PC-9 (cell line): ENCODE measurements around the gene TGM1. TPM values are rescaled to one million over a fixed set of nuclear protein-coding genes. Genes with fewer than 3 reads are reported as not detected.

Experiments used
- BruUV-seq: library from RNA; stranded (reverse); fragments of 400-500 nt; replicated peaks from 2 replicates; lab custom pipeline; 2021; lab: Mats Ljungman, UMichigan
- CTCF ChIA-PET: fragments of 300-600 bp; sonication (Branson Sonifier 250); formaldehyde crosslinking; loops from one replicate; lab custom pipeline; 2022; ENCODE audit warnings: antibody characterized with exemption; lab: Charles Lee
- POLR2A ChIA-PET: fragments of 300-600 bp; sonication (Branson Sonifier 250); formaldehyde crosslinking; loops from one replicate; lab custom pipeline; 2022; ENCODE audit warnings: antibody characterized with exemption; ENCODE audit not compliant: unreplicated experiment; lab: Charles Lee
- DNase-seq, 2 experiments: peaks; one replicate each; pipeline versions ENCODE4 v3.0.0 to v3.0.0-alpha.2; 2015 to 2022; ENCODE audit warnings: mixed read lengths in 1 of 2
- H2AFZ ChIP-seq: fragments of 200-600 bp; sonication (generic); 2 replicates; pipeline ENCODE4 v1.8.1; 2017; ENCODE audit warnings: antibody characterized with exemption
- H3F3A ChIP-seq: fragments of 200-600 bp; sonication (generic); 2 replicates; pipeline ENCODE4 v1.8.1; 2017; ENCODE audit warnings: antibody characterized with exemption, mild to moderate bottlenecking, low read depth; ENCODE audit not compliant: insufficient read depth
- H3K27ac ChIP-seq: fragments of 200-600 bp; sonication (generic); 2 replicates; pipeline ENCODE4 v1.6.1; 2016; ENCODE audit warnings: mixed run types
- H3K27me3 ChIP-seq: fragments of 200-600 bp; sonication (generic); 2 replicates; pipeline ENCODE4 v1.6.1; 2016; ENCODE audit warnings: low read depth, mixed run types; ENCODE audit not compliant: insufficient read depth
- H3K36me3 ChIP-seq: fragments of 200-600 bp; sonication (generic); 2 replicates; pipeline ENCODE4 v1.6.1; 2016; ENCODE audit warnings: low read depth, mixed run types
- H3K4me1 ChIP-seq: fragments of 200-600 bp; sonication (generic); replicated peaks from 2 replicates; pipeline ENCODE4 v1.6.1; 2016; ENCODE audit warnings: mixed run types; ENCODE audit not compliant: insufficient read depth
- H3K4me2 ChIP-seq: fragments of 200-600 bp; sonication (generic); 2 replicates; pipeline ENCODE4 v1.6.1; 2017; ENCODE audit warnings: mixed run types
- H3K4me3 ChIP-seq: fragments of 200-600 bp; sonication (generic); 2 replicates; pipeline ENCODE4 v1.6.1; 2016; ENCODE audit warnings: mixed run types
- H3K79me2 ChIP-seq: fragments of 200-600 bp; sonication (generic); 2 replicates; pipeline ENCODE4 v1.6.1; 2017; ENCODE audit warnings: low read depth, mixed run types
- H3K9me2 ChIP-seq: fragments of 200-600 bp; sonication (generic); 2 replicates; pipeline ENCODE4 v1.8.1; 2017; ENCODE audit warnings: mild to moderate bottlenecking; ENCODE audit not compliant: insufficient read depth
- H3K9me3 ChIP-seq: fragments of 200-600 bp; sonication (generic); 2 replicates; pipeline ENCODE4 v1.8.1; 2016; ENCODE audit warnings: low read depth; ENCODE audit not compliant: insufficient read depth
- H4K20me1 ChIP-seq: fragments of 200-600 bp; sonication (generic); 2 replicates; pipeline ENCODE4 v1.8.1; 2017; ENCODE audit not compliant: insufficient read depth
- CTCF ChIP-seq: fragments of 200-600 bp; sonication (generic); conservative IDR thresholded peaks from 2 replicates; pipeline ENCODE4 v1.6.1; 2017; ENCODE audit warnings: mixed run types, antibody characterized with exemption, mild to moderate bottlenecking, moderate library complexity
- EZH2 ChIP-seq: fragments of 200-600 bp; sonication (generic); IDR thresholded peaks from 2 replicates; pipeline ENCODE4 v1.8.0; 2017; ENCODE audit warnings: antibody characterized with exemption, low read depth
- intact Hi-C: fragments of 100-400 bp; cut with micrococcal nuclease; formaldehyde crosslinking; loops from one replicate; pipeline ENCODE4 v1.10.0; 2022; ENCODE audit not compliant: unreplicated experiment
- total RNA-seq: library from RNA; stranded (reverse); gene quantifications from 2 replicates; pipeline ENCODE4 v1.2.3, GENCODE V29; 2021

Gene TGM1
- total RNA-seq, 1 experiment from 2014 or later, result 7.2 TPM

DNA sequence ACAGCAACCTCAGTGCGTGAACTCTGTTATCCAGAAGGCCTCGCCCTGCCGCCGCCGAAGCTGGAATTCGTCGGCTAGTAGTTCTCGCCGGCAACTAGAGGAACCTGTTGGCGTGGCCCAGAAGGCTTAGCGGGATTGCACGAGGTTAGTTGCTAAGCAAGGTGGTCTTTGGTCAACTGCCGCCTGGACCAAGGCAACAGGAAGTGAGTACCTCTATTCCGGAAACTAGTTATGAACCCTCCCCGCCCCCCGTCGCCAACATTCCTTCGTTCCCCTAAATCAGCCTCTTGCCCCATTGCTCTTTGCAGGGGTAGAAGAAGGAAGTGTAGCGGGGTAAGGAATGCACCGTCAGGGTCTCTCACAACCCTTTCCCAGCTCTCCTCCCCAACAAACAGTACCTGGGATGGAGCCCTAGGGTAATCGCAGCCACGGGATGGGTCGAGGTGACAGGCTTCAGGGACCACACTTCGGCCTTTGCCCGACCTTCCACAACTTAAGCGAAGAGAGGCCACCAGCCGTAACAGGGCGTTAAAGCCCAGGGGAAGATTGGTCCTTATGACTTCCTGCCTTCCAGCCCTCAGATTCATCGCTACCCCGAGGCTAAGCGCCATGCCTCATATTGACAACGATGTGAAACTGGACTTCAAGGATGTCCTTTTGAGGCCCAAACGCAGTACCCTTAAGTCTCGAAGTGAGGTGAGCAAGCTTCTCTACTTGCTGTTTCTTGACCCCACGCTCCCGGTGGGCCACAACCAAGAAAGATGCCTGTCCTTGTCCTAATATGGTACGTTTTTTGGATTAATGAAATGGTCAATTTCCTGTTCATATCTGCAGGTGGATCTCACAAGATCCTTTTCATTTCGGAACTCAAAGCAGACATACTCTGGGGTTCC, 30.1 kb downstream of the TGM1 start, which contains the start of gene GMPR2:
GMPR2 (plus strand) TSS at position 285 of the 893 bp plus-strand sequence; CDS start at position 610, 325 bp downstream.
- Histone ChIP-seq H3K4me2 (peak within 1 kb of the TSS; percentile 96), H3K27me3 (no peaks in the 10 kb centered on the region), H3K9me2 (no peaks in the 10 kb centered on the region), H3K9me3 (no peaks in the 10 kb centered on the region), H3K4me1 (peaks cover 12% of the 10 kb centered on the region), H4K20me1 (no peaks in the 10 kb centered on the region), H3K36me3 (no peaks in the 10 kb centered on the region), H3K4me3 (peak within 1 kb of the TSS; percentile 89), H3K27ac (peak within 1 kb of the TSS; percentile 59), H3F3A (peaks cover 7% of the 10 kb centered on the region; the same call in 1 of the 2 replicates), H2AFZ (peak within 1 kb of the TSS; percentile 90), H3K79me2 (peaks cover 54% of the 10 kb centered on the region)
- ChIA-PET CTCF (no interaction called here), POLR2A (no interaction called here)
- TSS peak; percentile 46 for BruUV-seq
- no peak for DNase-seq
- no peak for TF ChIP-seq CTCF
- TF ChIP-seq EZH2, result no peak
- intact Hi-C loops, result no loop called here

DNA sequence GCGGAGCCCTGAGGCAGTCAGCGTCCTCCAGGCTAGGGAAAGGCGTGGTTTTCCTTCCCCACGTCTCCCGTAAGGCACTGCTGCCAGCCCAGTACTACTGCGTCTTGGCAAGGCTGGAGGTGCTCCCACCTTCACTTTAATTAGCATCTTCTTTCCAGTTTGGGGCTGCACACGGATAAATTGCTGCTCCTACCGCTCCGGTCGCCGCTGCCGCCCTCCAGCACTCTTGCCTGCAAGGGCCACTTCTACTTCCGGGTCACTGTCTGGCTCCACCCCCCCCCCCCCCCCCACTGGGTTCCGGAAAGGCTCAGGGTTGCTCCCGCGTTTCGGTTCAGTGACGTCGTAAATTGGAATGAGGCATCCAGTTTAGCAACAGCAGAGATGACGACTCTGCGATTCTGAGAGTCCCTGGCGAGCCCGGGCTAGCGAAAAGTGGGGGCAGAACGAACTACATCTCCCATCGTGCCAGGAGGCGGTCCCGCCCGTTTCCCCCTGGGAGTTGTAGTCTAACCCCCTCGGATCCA, 30.8 kb downstream of the TGM1 start, which contains the start of gene NEDD8:
NEDD8 (minus strand) TSS at position 247 of the 524 bp plus-strand sequence; CDS start at position 147, 100 bp downstream.
- Histone ChIP-seq H3K9me2 (no peaks in the 10 kb centered on the region), H3K27ac (peak within 1 kb of the TSS; percentile 59), H3K36me3 (no peaks in the 10 kb centered on the region), H3K4me3 (peak within 1 kb of the TSS; percentile 89), H3K4me2 (peak within 1 kb of the TSS; percentile 96), H2AFZ (peak within 1 kb of the TSS; percentile 90), H3K4me1 (peaks cover 12% of the 10 kb centered on the region), H3F3A (0 out of 2 replicates have a peak, but pooled peaks cover 4% of the 10 kb centered on the region), H3K79me2 (peaks cover 61% of the 10 kb centered on the region), H4K20me1 (no peaks in the 10 kb centered on the region), H3K9me3 (no peaks in the 10 kb centered on the region), H3K27me3 (no peaks in the 10 kb centered on the region)
- ChIA-PET CTCF (no interaction called here), POLR2A (no interaction called here)
- BruUV-seq, result no TSS peak
- intact Hi-C loops, result no loop called here
- TF ChIP-seq EZH2 (no peak), CTCF (no peak)
- peak; percentile 74 to 85 for DNase-seq

DNA sequence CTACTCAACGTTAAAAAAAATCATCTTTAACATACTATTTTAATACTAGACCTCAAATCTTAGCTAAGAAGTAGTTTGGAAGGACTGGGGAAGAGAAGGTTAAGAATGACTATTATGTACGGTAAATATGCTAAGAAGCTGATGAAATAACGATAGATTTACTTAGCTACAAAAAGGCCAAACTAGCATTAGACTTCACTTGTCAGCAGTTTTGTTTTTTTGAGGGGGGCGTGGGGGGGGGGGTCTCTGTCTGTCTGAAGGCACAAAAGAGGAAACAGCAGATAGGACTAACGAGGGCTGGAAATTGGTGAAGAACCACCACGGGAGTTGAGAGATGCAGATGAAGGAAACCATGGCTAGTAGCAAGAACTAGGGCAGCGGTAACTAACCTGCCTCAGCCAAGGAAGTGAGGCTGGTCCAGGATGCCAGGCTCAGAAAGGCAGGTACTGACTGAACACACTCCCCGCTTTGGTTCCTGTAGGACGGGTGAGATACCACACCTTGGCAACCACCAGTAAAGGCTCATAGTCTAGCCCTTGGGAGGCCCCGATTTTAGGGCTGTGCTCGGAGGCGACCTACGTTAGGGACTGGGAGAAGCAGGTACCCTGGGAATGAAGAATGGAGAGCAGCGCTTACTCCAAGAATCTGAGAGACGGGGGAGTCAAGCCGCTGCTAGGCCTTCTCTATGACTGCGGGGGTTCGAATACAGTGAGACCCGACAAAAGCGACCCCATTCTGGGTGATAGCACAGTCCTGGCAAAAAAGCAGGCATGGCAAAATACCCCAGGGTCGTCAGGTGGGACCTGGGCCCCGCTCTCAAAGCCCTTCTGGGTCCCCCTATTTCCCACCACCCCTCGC, 31.5 kb downstream of the TGM1 start:
- Histone ChIP-seq H3K4me2 (peak overlapping the region; percentile 96), H2AFZ (peak overlapping the region; percentile 90), H3K27me3 (no peaks in the 10 kb centered on the region), H3K4me1 (peaks cover 12% of the 10 kb centered on the region), H3K9me2 (no peaks in the 10 kb centered on the region), H3K9me3 (no peaks in the 10 kb centered on the region), H3K36me3 (no peaks in the 10 kb centered on the region), H3K4me3 (peak overlapping the region; percentile 89), H3K27ac (peak overlapping the region; percentile 59), H4K20me1 (no peaks in the 10 kb centered on the region), H3K79me2 (peaks cover 68% of the 10 kb centered on the region), H3F3A (0 out of 2 replicates have a peak, but pooled peaks cover 4% of the 10 kb centered on the region)
- TF ChIP-seq CTCF (no peak), EZH2 (no peak)
- POLR2A ChIA-PET, result no interaction called here
- CTCF ChIA-PET, result no interaction called here
- TSS peak; percentile 49 for BruUV-seq
- DNase-seq, result no peak
- intact Hi-C loops, result no loop called here
